Inferior parietal cortex (tissue), 1 donor: Measurements from ENCODE around the gene SLC4A5.

Experiments used
- DNase-seq: peaks from one replicate; pipeline ENCODE4 v3.0.0-alpha.2; 2016; ENCODE audit errors: extremely low spot score

SLC4A5 gene

GRCh38 chr2:74343316-74343715 lies at the start of gene SLC4A5:
Gene SLC4A5 (minus strand): TSS chr2:74343416. CDS start chr2:74315023, 28,393 bp downstream.
- no peak for DNase-seq

GRCh38 chr2:74392449-74392743 lies 49.2 kb upstream of the SLC4A5 start:
- no peak for DNase-seq

- peak; percentile 98 for DNase-seq
Measured at GRCh38 chr2:74391580-74392448, 48.6 kb upstream of the SLC4A5 start.

GRCh38 chr2:74391209-74391579 lies 48.0 kb upstream of the SLC4A5 start:
- no peak for DNase-seq

- DNase-seq: no peak
Measured at GRCh38 chr2:74390606-74391005, 47.4 kb upstream of the SLC4A5 start.

GRCh38 chr2:74387346-74387745 lies 44.1 kb upstream of the SLC4A5 start:
- no peak for DNase-seq

- peak; percentile 89 for DNase-seq
Measured at GRCh38 chr2:74385396-74385795, 42.2 kb upstream of the SLC4A5 start.

GRCh38 chr2:74384051-74384450 lies 40.8 kb upstream of the SLC4A5 start:
- no peak for DNase-seq

GRCh38 chr2:74383254-74383653 lies 40.0 kb upstream of the SLC4A5 start:
- no peak for DNase-seq

GRCh38 chr2:74381751-74382150 lies 38.5 kb upstream of the SLC4A5 start:
- no peak for DNase-seq

- DNase-seq: peak; percentile 82
Measured at GRCh38 chr2:74379851-74380789, 36.9 kb upstream of the SLC4A5 start, which contains the start of gene DCTN1. Gene DCTN1 (minus strand): TSS chr2:74380311. CDS start chr2:74380037, 274 bp downstream.

GRCh38 chr2:74378007-74378406 lies 34.8 kb upstream of the SLC4A5 start:
- no peak for DNase-seq

- DNase-seq: no peak
Measured at GRCh38 chr2:74375838-74376237, 32.6 kb upstream of the SLC4A5 start.

- peak; percentile 94 for DNase-seq
Measured at GRCh38 chr2:74374509-74375205, 31.4 kb upstream of the SLC4A5 start.

GRCh38 chr2:74373985-74374384 lies 30.8 kb upstream of the SLC4A5 start:
- no peak for DNase-seq

- DNase-seq: no peak
Measured at GRCh38 chr2:74373221-74373676, 30.0 kb upstream of the SLC4A5 start.

- DNase-seq: no peak
Measured at GRCh38 chr2:74372674-74373073, 29.5 kb upstream of the SLC4A5 start.

GRCh38 chr2:74371421-74371820 lies 28.2 kb upstream of the SLC4A5 start:
- DNase-seq: no peak

GRCh38 chr2:74369976-74370375 lies 26.8 kb upstream of the SLC4A5 start:
- no peak for DNase-seq

- DNase-seq: no peak
Measured at GRCh38 chr2:74368499-74368898, 25.3 kb upstream of the SLC4A5 start.

GRCh38 chr2:74367789-74368188 lies 24.6 kb upstream of the SLC4A5 start:
- DNase-seq: no peak

- no peak for DNase-seq
Measured at GRCh38 chr2:74366036-74366435, 22.8 kb upstream of the SLC4A5 start.
